ENCODE data around the gene GSTO2.

GSTO2 gene

DNA sequence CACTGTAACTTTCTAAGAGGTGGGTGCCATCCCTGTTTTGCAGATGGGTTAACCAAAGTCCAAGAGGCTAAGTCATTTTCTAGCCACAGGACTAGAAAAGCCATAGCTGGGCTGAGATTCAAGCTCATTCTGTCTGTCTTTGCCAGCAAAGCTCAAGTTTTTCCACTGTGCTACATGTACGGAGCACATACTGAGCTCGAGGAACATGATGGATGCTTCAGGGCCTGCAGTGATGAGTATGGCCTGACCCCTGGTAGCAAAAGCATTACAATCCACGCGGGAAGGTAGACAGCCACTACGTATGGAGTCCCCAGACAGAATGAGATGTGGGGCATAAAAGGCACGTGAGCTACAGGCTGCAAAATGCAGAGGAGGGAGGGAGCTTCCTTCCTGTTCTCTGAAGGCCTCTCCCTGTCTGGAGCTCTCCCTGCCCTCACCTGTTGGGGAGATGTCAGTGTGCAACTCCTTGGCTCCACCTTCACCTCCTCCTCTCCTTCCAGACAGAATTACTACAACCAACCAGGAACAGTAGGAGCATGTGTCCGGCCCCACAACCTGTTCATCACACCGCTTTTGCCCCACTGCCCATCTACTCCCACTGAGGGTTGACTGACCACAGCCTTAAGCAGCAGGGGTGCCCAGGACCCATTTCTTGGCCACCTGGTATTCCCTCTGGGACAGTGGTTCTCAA, 52.9 kb downstream of the GSTO2 start:
- no peak overlapping the region for H3K9ac ChIP-seq (ENCODE audit: low read depth, low read length)
- H3K9me3 ChIP-seq (ENCODE audit: insufficient read depth, low read length, severe bottlenecking): no peaks in the 10 kb centered on the region
- TF ChIP-seq EZH2 (IDR thresholded peaks at IDR 0.05; ENCODE audit: borderline replicate concordance, low read depth, low read length, severe bottlenecking) (no peak), CTCF (IDR thresholded peaks at IDR 0.05; ENCODE audit: borderline replicate concordance, extremely low read depth, low read length, poor library complexity, severe bottlenecking) (no peak)
- H2AFZ ChIP-seq (ENCODE audit: low read depth, low read length): no peak overlapping the region
- H3K79me2 ChIP-seq (ENCODE audit: insufficient read depth, low read length): peaks cover 98% of the 10 kb centered on the region
- H3K27me3 ChIP-seq (ENCODE audit: insufficient read depth, low read length, poor library complexity): no peaks in the 10 kb centered on the region
- H3K27ac ChIP-seq (ENCODE audit: low read length): no peak overlapping the region
- H3K4me1 ChIP-seq (ENCODE audit: insufficient read depth, low read length): no peaks in the 10 kb centered on the region
- DNase-seq (no peak), ATAC-seq (ENCODE audit: insufficient read depth, low read depth) (no peak)
- no peak overlapping the region for H3K4me2 ChIP-seq (ENCODE audit: insufficient read depth, low read length)
- H3K36me3 ChIP-seq (ENCODE audit: insufficient read depth, low read length): peaks cover 5% of the 10 kb centered on the region; the same call in 1 of the 2 replicates
- H3K4me3 ChIP-seq (ENCODE audit: low read depth in 1 of 2, low read length in 2 of 2): no peak overlapping the region
- H4K20me1 ChIP-seq (ENCODE audit: insufficient read depth, low read length): peaks cover 96% of the 10 kb centered on the region

- Histone ChIP-seq H4K20me1 (ENCODE audit: insufficient read depth, low read length) (peaks cover 96% of the 10 kb centered on the region), H3K4me1 (ENCODE audit: insufficient read depth, low read length) (no peaks in the 10 kb centered on the region), H3K4me3 (ENCODE audit: low read depth in 1 of 2, low read length in 2 of 2) (no peak overlapping the region), H2AFZ (ENCODE audit: low read depth, low read length) (no peak overlapping the region), H3K36me3 (ENCODE audit: insufficient read depth, low read length) (peaks cover 5% of the 10 kb centered on the region; the same call in 1 of the 2 replicates), H3K27me3 (ENCODE audit: insufficient read depth, low read length, poor library complexity) (no peaks in the 10 kb centered on the region), H3K4me2 (ENCODE audit: insufficient read depth, low read length) (no peak overlapping the region), H3K9ac (ENCODE audit: low read depth, low read length) (no peak overlapping the region), H3K9me3 (ENCODE audit: insufficient read depth, low read length, severe bottlenecking) (no peaks in the 10 kb centered on the region), H3K27ac (ENCODE audit: low read length) (no peak overlapping the region), H3K79me2 (ENCODE audit: insufficient read depth, low read length) (peaks cover 98% of the 10 kb centered on the region)
- TF ChIP-seq CTCF (IDR thresholded peaks at IDR 0.05; ENCODE audit: borderline replicate concordance, extremely low read depth, low read length, poor library complexity, severe bottlenecking): no peak
- TF ChIP-seq EZH2 (IDR thresholded peaks at IDR 0.05; ENCODE audit: borderline replicate concordance, low read depth, low read length, severe bottlenecking): no peak
- ATAC-seq (ENCODE audit: insufficient read depth, low read depth) (no peak), DNase-seq (no peak)
Observed at GRCh38 chr10:104322416-104322782, 53.4 kb downstream of the GSTO2 start.

GRCh38 chr10:104323085-104323484, 54.1 kb downstream of the GSTO2 start:
- H3K4me3 ChIP-seq (ENCODE audit: low read depth in 1 of 2, low read length in 2 of 2): no peak overlapping the region
- H3K4me2 ChIP-seq (ENCODE audit: insufficient read depth, low read length): no peak overlapping the region
- H3K27me3 ChIP-seq (ENCODE audit: insufficient read depth, low read length, poor library complexity): no peaks in the 10 kb centered on the region
- no peaks in the 10 kb centered on the region for H3K9me3 ChIP-seq (ENCODE audit: insufficient read depth, low read length, severe bottlenecking)
- no peak overlapping the region for H3K9ac ChIP-seq (ENCODE audit: low read depth, low read length)
- H3K4me1 ChIP-seq (ENCODE audit: insufficient read depth, low read length): peaks cover 5% of the 10 kb centered on the region
- no peak for ATAC-seq (ENCODE audit: insufficient read depth, low read depth)
- H3K36me3 ChIP-seq (ENCODE audit: insufficient read depth, low read length): peaks cover 5% of the 10 kb centered on the region; the same call in 1 of the 2 replicates
- H2AFZ ChIP-seq (ENCODE audit: low read depth, low read length): no peak overlapping the region
- no peak overlapping the region for H3K27ac ChIP-seq (ENCODE audit: low read length)
- DNase-seq: no peak
- H3K79me2 ChIP-seq (ENCODE audit: insufficient read depth, low read length): peaks cover 98% of the 10 kb centered on the region
- no peak for TF ChIP-seq CTCF (IDR thresholded peaks at IDR 0.05; ENCODE audit: borderline replicate concordance, extremely low read depth, low read length, poor library complexity, severe bottlenecking)
- TF ChIP-seq EZH2 (IDR thresholded peaks at IDR 0.05; ENCODE audit: borderline replicate concordance, low read depth, low read length, severe bottlenecking): no peak
- peaks cover 96% of the 10 kb centered on the region for H4K20me1 ChIP-seq (ENCODE audit: insufficient read depth, low read length)
